ENCODE measurements around the gene SCRN1.
A peak's percentile ranks its signal among the peaks of the same experiment; 100 is the strongest.

SCRN1 gene

GRCh38 chr7:30005464-30005863 is 15.9 kb upstream of the SCRN1 start:
- DNase-seq (ENCODE audit: low read depth in 2 of 2), result no peak

GRCh38 chr7:30003098-30003497 is 13.5 kb upstream of the SCRN1 start:
- no peak for DNase-seq (ENCODE audit: low read depth in 2 of 2)

DNA sequence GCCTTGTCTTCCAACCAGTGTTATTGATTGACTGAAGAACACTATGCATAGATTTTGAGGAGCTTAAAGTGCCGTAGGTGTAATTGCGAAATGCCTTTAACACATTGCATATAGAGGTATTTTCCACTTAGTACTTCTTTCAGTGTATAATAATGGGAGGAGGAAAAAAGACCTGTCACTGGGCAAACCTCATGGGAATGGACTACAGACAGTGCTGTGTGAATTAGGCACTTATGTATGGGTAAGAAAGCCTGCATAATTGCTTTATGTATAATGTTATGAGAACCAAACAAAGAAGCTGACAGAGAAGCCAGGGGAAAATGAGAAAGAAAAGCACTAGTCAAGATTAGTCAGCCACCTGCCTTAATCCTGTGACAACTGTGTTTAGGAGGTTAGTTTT is 12.4 kb upstream of the SCRN1 start:
- no peak for DNase-seq (ENCODE audit: low read depth in 2 of 2)

GRCh38 chr7:29998489-29998888 is 8.9 kb upstream of the SCRN1 start:
- DNase-seq (ENCODE audit: low read depth in 2 of 2), result no peak

DNA sequence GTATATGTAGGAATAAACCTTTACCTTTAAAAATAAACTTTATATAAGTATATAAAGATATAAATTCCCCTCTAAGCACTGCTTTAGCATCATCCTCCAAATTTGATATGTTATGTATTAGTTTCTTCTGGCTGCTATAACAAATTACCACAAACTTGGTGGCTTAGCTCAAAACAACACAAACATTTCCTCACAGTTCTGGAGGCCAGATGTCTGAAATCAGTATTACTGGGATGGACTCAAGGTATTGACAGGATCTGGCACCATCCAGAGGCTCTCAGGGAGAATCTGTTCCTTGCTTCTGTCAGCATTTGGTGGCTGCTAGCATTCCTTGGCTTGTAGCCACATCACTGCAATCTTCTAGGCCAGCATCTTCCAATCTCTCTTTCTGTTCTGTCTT is 6.7 kb upstream of the SCRN1 start:
- no peak for DNase-seq (ENCODE audit: low read depth in 2 of 2)

- no peak for DNase-seq (ENCODE audit: low read depth in 2 of 2)
Observed at GRCh38 chr7:29995652-29996051, 6.1 kb upstream of the SCRN1 start.

GRCh38 chr7:29993140-29993539 is 3.5 kb upstream of the SCRN1 start:
- no peak for DNase-seq (ENCODE audit: low read depth in 2 of 2)

- DNase-seq (ENCODE audit: low read depth in 2 of 2), result no peak
Observed at GRCh38 chr7:29991937-29992336, 2.3 kb upstream of the SCRN1 start.

GRCh38 chr7:29990931-29991330 is 1.3 kb upstream of the SCRN1 start:
- no peak for DNase-seq (ENCODE audit: low read depth in 2 of 2)

DNA sequence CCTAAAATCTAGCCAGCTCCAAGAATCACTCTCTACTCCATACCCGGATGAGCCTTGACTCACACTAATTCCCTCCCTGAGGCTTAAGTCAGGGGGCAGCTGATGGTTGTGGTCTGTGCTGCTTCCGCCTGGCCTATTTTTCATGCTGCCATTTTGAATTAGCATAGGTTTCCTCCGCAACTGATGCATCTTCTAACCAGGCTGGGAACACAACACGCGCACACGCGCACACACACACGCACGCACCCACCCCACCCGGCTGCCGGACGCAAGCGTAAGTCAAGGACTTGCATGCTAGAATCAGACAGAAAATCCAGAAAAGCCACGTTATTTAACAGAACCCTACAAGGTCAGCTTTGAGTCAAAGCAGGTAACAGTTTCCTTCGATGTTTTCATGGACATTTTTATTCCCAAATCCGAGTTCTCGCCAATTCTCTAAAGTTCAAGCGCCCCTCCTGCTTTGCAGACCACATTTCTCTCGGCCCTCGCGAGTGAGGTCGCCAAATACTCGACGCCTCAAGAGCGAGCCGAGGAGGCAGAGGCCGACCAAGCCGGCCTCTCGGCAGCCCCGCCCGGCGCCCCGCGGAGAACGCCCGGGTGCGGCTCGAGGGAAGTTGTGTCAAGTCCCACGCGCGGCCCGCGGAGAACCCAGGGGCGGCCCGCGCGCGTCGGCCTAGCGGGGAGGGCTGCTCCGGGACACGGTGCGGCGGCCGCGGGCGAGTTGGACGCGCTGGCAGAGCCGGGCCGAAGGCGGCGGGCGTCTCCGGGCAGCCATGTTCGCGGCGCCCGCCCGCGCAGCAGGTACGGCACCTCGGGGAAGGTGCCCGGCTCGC is 961 bp downstream of the SCRN1 start:
- peak in 1 of 2 donors; percentile 4 for DNase-seq (ENCODE audit: low read depth in 2 of 2)

GRCh38 chr7:29987811-29988317 is 1.7 kb downstream of the SCRN1 start:
- DNase-seq (ENCODE audit: low read depth in 2 of 2), result no peak

GRCh38 chr7:29987083-29987482 is 2.5 kb downstream of the SCRN1 start:
- no peak for DNase-seq (ENCODE audit: low read depth in 2 of 2)

DNA sequence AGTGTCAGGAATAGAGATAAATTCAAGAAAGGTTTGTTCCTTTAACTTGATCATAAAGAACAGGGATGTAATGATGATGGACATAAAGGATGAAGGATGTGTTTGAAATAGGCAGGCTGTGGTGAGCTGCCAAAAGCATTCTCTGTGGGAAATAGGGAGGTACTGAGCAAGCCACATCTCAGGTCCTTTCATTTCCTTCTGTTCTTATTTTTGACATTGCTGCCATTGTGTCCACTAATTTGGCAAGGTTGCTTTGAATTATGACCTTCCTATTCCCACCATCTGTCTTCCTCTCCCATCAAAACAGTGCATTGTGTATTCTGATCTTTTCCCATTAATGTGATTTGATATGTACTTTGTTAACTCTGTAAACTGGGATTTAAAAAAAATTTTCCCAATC is 9.4 kb downstream of the SCRN1 start:
- no peak for DNase-seq (ENCODE audit: low read depth in 2 of 2)

GRCh38 chr7:29977886-29978651 is 11.5 kb downstream of the SCRN1 start:
- no peak for DNase-seq (ENCODE audit: low read depth in 2 of 2)

GRCh38 chr7:29976673-29977415 is 12.8 kb downstream of the SCRN1 start:
- DNase-seq (ENCODE audit: low read depth in 2 of 2), result no peak

DNA sequence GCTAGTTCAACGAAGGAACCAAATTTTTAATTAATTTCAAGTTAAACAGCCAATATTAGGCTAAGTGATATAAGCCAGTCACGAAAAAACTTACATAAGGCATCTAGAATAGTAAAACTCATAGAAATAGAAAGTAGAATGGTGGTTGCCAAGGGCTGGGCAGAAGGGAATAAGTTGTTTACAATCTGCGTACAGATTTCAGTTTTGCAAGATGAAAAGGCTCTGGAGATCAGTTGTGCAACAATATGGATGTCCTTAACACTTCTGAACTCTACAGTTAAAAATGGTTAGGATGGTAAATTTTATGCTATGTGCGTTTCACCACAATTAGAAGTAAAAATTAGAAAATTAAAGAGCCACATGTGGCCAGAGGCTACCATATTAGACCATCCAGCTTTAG is 13.3 kb downstream of the SCRN1 start:
- no peak for DNase-seq (ENCODE audit: low read depth in 2 of 2)

- no peak for DNase-seq (ENCODE audit: low read depth in 2 of 2)
Observed at GRCh38 chr7:29975561-29975960, 14.0 kb downstream of the SCRN1 start.

DNA sequence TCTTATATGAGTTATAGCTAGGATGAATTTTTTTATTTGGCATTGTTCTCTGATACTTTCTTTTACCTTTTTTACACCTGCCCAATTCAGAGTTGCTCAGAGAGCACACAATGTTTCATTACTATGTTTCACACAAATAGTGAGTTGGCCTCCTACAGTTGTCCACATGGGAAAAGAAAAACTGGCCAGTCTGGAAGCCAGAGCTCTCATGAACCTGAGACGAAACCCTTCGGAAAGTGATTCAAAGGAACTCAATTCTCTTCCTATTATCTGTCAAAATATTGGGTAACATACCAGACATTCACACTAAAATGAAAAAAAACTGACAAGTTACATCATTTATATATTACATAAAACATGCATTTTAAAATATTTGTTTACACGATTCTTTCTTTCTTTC is 15.3 kb downstream of the SCRN1 start:
- DNase-seq (ENCODE audit: low read depth in 2 of 2), result no peak

- DNase-seq (ENCODE audit: low read depth in 2 of 2), result no peak
Observed at GRCh38 chr7:29972315-29972669, 17.3 kb downstream of the SCRN1 start.

GRCh38 chr7:29971566-29972314 is 17.9 kb downstream of the SCRN1 start:
- DNase-seq (ENCODE audit: low read depth in 2 of 2), result no peak

- DNase-seq (ENCODE audit: low read depth in 2 of 2), result no peak
Observed at GRCh38 chr7:29970158-29970557, 19.4 kb downstream of the SCRN1 start.

DNA sequence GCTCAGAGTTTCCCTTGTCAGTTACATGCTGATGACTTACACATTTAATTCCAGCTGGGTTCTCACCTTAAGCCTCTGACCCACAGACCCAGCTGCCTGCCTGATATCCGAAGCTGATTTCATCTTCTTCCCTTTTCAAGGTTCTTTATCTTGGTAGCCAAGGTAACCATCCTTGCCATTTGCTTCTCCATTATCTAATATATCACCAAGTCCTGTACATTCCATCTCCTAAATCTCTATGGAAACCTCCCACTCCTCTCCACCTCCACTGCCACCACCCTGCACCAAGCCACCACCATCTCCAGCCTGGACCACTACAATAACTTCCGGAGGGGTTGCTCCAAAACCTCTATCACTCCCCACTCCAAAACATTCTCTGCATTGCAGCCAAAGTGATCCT is 19.9 kb downstream of the SCRN1 start:
- no peak for DNase-seq (ENCODE audit: low read depth in 2 of 2)
